T-cell (primary cell): Measurements from ENCODE around the gene SNAI3. TPM values are rescaled to one million over a fixed set of nuclear protein-coding genes. Genes with fewer than 3 reads are reported as not detected.

ENCODE experiments used
- ATAC-seq, 4 experiments: fragments of 200-7000 bp in 3 of 4; fragments of 150-1000 bp in 1 of 4; cut with Tn5 transposase; replicated peaks in 1 of 4; 1 replicate in 3 of 4; 2 replicates in 1 of 4; pipeline ENCODE4 v1.10.0; 2021; ENCODE audit warnings: moderate library complexity in 3 of 4, mild to moderate bottlenecking in 2 of 4, moderate number of reproducible peaks in 1 of 4
- CTCF ChIA-PET, 2 donors: fragments of 300-600 bp; sonication (Branson Sonifier 250); formaldehyde crosslinking; loops; one replicate each; lab custom pipeline; 2022; ENCODE audit warnings: antibody characterized with exemption in 2 of 2; lab: Charles Lee
- POLR2A ChIA-PET, 2 donors: fragments of 300-600 bp; sonication (Branson Sonifier 250); formaldehyde crosslinking; loops; one replicate each; lab custom pipeline; 2022; ENCODE audit warnings: antibody characterized with exemption in 2 of 2; lab: Charles Lee
- DNase-seq, 35 experiments: peaks; one replicate each; pipeline versions ENCODE4 v3.0.0 to v3.0.0-alpha.2; 2013 to 2023
- H3K27ac ChIP-seq: one replicate; pipeline ENCODE4 v1.5.1; 2013; ENCODE audit warnings: low read length
- H3K27me3 ChIP-seq, 2 experiments: replicated peaks in 1 of 2; 1 replicate in 1 of 2; 2 replicates in 1 of 2; pipeline versions ENCODE4 v1.6.1 to v1.7.0; 2013; ENCODE audit warnings: low read length in 1 of 2, mixed read lengths in 1 of 2; ENCODE audit not compliant: control insufficient read depth in 2 of 2, insufficient read depth in 2 of 2; ENCODE audit errors: extremely low read depth in 1 of 2
- H3K36me3 ChIP-seq, 2 donors: 1 replicate in 1 of 2; 2 replicates in 1 of 2; pipeline versions ENCODE4 v1.6.1 to v1.7.0; 2013; ENCODE audit warnings: low read length in 1 of 2; ENCODE audit not compliant: control insufficient read depth in 2 of 2, insufficient read depth in 1 of 2; ENCODE audit errors: extremely low read depth in 1 of 2
- H3K4me1 ChIP-seq, 2 experiments: 1 replicate in 1 of 2; 2 replicates in 1 of 2; pipeline versions ENCODE4 v1.6.1 to v1.7.0; 2013; ENCODE audit warnings: low read length in 2 of 2, mixed read lengths in 1 of 2; ENCODE audit not compliant: insufficient read depth in 2 of 2, control insufficient read depth in 1 of 2; ENCODE audit errors: extremely low read depth in 1 of 2
- H3K4me3 ChIP-seq, 2 donors: 1 replicate in 1 of 2; 2 replicates in 1 of 2; pipeline versions ENCODE4 v1.5.1 to v1.7.0; 2013; ENCODE audit warnings: mild to moderate bottlenecking in 2 of 2, low read length in 1 of 2, moderate library complexity in 1 of 2; ENCODE audit not compliant: control insufficient read depth in 1 of 2; ENCODE audit errors: extremely low read depth in 1 of 2
- H3K9me3 ChIP-seq: 2 replicates; pipeline ENCODE4 v1.7.0; 2013
- H3K27ac Mint-ChIP-seq, 2 donors: one replicate each; pipeline ENCODE4 v1.8.0; 2020 to 2021; ENCODE audit warnings: mild to moderate bottlenecking in 2 of 2, mixed read lengths in 2 of 2
- H3K27me3 Mint-ChIP-seq, 2 donors: one replicate each; pipeline ENCODE4 v1.8.0; 2021 to 2022; ENCODE audit warnings: mixed read lengths in 2 of 2
- H3K36me3 Mint-ChIP-seq: one replicate; pipeline ENCODE4 v1.8.0; 2021; ENCODE audit warnings: mixed read lengths
- H3K4me1 Mint-ChIP-seq, 3 donors: one replicate each; pipeline ENCODE4 v1.8.0; 2020 to 2022; ENCODE audit warnings: mixed read lengths in 3 of 3, mild to moderate bottlenecking in 1 of 3
- H3K4me3 Mint-ChIP-seq, 3 donors: one replicate each; pipeline ENCODE4 v1.8.0; 2020 to 2022; ENCODE audit warnings: mild to moderate bottlenecking in 3 of 3, mixed read lengths in 3 of 3, moderate library complexity in 3 of 3
- H3K9me3 Mint-ChIP-seq, 3 donors: one replicate each; pipeline ENCODE4 v1.8.0; 2020 to 2022; ENCODE audit warnings: mixed read lengths in 3 of 3
- WGBS: methylation state at CpG from one replicate; pipeline ENCODE4 v1.1.5; 2013; ENCODE audit warnings: missing lambda C conversion rate; ENCODE audit not compliant: insufficient coverage; 5-methylcytosine and 5-hydroxymethylcytosine counted together
- total RNA-seq, 35 experiments: library from RNA in 6 of 35; stranded (reverse) in 6 of 35; fragments of 120-200 nt in 1 of 35; gene quantifications; one replicate each; pipeline versions ENCODE4 v1.2.1 to v1.2.4 and lab custom pipeline; 2013 to 2026

Gene SNAI3
- total RNA-seq, 5 donors from 2014 or later (not counting 1 experiment from before 2014, with no cell fraction given): 5.2 to 20.4 (median 17.2) TPM

DNA sequence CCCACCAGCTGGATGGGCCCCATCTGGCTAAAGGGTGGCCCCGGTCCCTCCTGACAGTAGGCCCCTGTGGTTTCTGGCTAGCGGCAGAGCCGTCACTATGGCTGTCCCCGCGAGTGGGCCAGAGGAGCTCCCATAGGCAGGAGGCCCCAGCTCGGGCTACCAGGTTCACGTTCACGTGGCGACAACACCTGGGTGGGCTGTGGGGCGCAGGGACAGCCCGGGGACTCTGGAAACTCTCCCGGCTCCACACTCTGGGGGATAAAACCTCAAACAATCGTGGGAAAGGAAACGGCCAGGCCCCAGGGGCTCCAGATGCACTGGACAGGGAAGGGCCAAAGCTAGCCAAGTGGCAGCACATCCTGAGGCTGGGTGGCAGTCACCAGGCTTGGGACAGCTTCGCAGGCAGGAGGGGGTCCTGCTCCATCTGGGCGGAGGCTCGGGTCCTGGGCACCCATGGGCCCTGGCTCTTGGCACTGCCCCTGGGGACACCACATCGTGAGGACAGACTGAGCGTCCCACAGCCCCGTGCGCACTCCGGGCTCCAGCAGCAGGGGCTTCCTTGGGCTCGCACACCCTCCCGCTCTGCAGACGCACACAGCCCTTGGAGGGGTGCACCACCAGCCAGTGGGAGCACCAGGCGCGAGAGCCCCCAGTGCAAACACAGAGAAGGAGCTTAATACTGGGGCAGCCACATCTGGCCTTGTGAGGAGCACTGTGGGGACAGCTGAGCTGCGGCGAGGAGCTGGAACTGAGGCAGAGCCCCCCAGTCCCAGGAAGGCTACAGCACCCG, 15.5 kb upstream of the SNAI3 start:
- 2% methylated on average over 30 of the region's 30 CpGs for WGBS
- H3K4me1 Mint-ChIP-seq: peaks cover 67 to 71% (median 69%) of the 10 kb centered on the region in 3 donors
- Histone ChIP-seq H3K27me3 (no peaks in the 10 kb centered on the region), H3K27ac (peak overlapping the region; percentile 92), H3K36me3 (peaks cover 13 to 42% of the 10 kb centered on the region in 2 donors), H3K9me3 (no peaks in the 10 kb centered on the region), H3K4me3 (peak overlapping the region; percentile 87 to 88), H3K4me1 (peaks cover 39 to 89% of the 10 kb centered on the region in 2 experiments)
- DNase-seq: peak in 6 of 35 experiments; percentile 13 to 41 (median 30)
- POLR2A ChIA-PET: interaction anchor here (0.5 to 0.9 kb wide), 2 partner anchors 14 to 36 kb away, joined by 4 read pairs; no protein-coding TSS in a partner anchor
- H3K27me3 Mint-ChIP-seq: no peaks in the 10 kb centered on the region
- no peak for ATAC-seq
- H3K36me3 Mint-ChIP-seq: peaks cover 17% of the 10 kb centered on the region
- peak overlapping the region; percentile 97 for H3K27ac Mint-ChIP-seq
- H3K4me3 Mint-ChIP-seq: peak overlapping the region; percentile 90 to 99 (median 94)
- CTCF ChIA-PET: interaction anchor here in 1 of 2 donors (0.6 kb wide), 1 partner anchor 43 kb away, joined by 3 read pairs; no protein-coding TSS in a partner anchor
- H3K9me3 Mint-ChIP-seq: no peaks in the 10 kb centered on the region

DNA sequence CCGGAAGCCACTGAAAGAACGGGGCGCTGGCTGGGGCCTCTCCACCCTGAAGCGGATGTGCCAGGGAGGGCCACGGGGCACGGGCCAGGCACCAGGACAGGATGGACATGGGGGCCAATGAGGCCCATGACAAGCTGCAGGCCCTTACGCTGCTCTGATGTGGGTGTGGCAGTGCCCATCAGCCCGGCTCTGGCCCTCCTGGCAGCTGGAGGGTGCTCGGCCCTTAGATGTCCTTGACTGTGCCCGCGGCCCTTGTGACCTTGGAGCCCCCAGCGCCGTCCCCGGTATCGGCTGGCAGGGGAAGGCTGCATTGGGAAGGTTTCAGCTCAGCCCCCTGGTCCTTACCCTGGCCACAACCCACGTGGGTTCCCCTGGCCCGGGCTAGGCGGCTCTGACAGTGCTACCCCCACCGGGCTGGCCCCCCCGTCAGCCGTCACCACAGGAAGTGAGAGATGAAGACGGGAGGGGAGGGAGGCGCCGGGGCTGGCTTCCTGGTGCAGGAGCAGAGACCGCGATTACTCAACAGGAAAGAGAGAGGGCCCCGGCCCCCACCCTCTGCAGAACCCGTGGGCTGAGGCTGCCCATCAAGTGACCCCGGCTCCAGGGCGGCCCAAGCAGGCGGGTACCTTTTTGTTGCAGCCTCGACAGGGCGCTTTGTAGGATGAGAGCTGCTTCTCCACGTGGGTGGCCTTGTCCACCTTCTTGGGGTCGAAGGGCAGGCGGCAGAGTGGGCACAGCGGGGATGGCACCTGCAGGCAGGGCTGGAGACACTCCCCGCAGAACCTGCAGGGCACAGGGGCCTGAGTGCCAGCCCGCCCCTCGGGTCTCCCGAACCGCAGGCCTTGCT, 14.6 kb upstream of the SNAI3 start:
- Histone ChIP-seq H3K27me3 (no peaks in the 10 kb centered on the region), H3K4me1 (peaks cover 38 to 91% of the 10 kb centered on the region in 2 experiments), H3K27ac (peak overlapping the region; percentile 92), H3K9me3 (no peaks in the 10 kb centered on the region), H3K4me3 (peak overlapping the region; percentile 87 to 88), H3K36me3 (peaks cover 15 to 51% of the 10 kb centered on the region in 2 donors)
- Mint-ChIP-seq H3K36me3 (peaks cover 18% of the 10 kb centered on the region), H3K9me3 (no peaks in the 10 kb centered on the region), H3K27ac (peak overlapping the region; percentile 97), H3K27me3 (no peaks in the 10 kb centered on the region), H3K4me1 (peaks cover 67 to 71% (median 68%) of the 10 kb centered on the region in 3 donors), H3K4me3 (peak overlapping the region; percentile 90 to 99 (median 94))
- ATAC-seq (peak; percentile 75 to 78 (median 76)), DNase-seq (peak; percentile 89 to 99 (median 96))
- ChIA-PET CTCF (interaction anchor here (0.5 to 1.3 kb wide), 2 partner anchors 16 to 37 kb away, joined by 3 read pairs; no protein-coding TSS in a partner anchor), POLR2A (interaction anchor here in 1 of 2 donors (0.9 kb wide), 1 partner anchor 13 kb away, joined by 4 read pairs; no protein-coding TSS in a partner anchor)
- WGBS: under 1% methylated on average over 39 of the region's 42 CpGs

DNA sequence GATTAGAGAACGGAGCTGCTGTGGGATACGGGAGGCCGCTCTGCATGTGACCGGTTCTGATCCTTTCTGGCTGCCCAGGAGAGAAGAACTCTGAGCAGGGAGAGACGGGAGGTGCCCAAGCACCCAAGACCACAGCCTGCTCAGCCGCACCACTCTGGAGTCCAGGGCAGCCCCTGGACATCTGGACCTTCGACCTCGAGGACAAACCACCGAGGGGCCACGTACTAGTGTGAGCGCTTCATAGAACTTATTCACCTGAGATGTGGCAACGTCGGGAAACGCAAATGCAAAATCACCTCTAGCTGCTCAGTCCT, 14.0 kb upstream of the SNAI3 start:
- Histone ChIP-seq H3K4me3 (peak overlapping the region; percentile 87 to 88), H3K4me1 (peaks cover 37 to 94% of the 10 kb centered on the region in 2 experiments), H3K9me3 (no peaks in the 10 kb centered on the region), H3K27me3 (no peaks in the 10 kb centered on the region), H3K36me3 (peaks cover 21 to 56% of the 10 kb centered on the region in 2 donors), H3K27ac (peak overlapping the region; percentile 92)
- H3K27me3 Mint-ChIP-seq: no peaks in the 10 kb centered on the region
- peaks cover 64 to 68% (median 66%) of the 10 kb centered on the region in 3 donors for H3K4me1 Mint-ChIP-seq
- WGBS: 15% methylated on average over 14 of the region's 14 CpGs
- H3K27ac Mint-ChIP-seq: peak overlapping the region; percentile 97
- ChIA-PET CTCF (interaction anchor here (0.5 to 1.3 kb wide), 2 partner anchors 15 to 36 kb away, joined by 3 read pairs; no protein-coding TSS in a partner anchor), POLR2A (no interaction called here)
- no peaks in the 10 kb centered on the region for H3K9me3 Mint-ChIP-seq
- H3K4me3 Mint-ChIP-seq: peak overlapping the region; percentile 90 to 99 (median 94)
- peaks cover 18% of the 10 kb centered on the region for H3K36me3 Mint-ChIP-seq
- ATAC-seq (no peak), DNase-seq (peak in 2 of 35 experiments; percentile 27 to 57)

DNA sequence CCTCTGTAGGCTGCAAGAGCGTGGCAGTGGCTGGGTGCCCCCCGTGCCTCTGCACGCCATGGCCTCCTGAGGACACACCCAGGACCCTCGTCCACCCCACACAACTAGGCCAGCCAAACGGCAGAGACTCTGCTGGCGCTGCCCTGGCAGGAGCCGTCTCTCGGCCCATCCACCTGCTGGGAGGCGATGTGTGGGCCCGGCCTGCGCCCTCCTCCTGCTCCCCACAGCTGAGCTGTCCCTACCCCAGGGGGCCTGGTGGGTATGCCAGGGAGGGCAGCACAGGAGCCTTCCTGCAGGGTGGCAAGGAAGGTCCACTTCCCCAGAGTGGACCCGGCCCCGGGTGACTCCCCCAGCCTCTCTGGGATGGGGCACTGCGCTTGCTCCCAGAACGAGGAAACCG, 12.9 kb upstream of the SNAI3 start:
- Histone ChIP-seq H3K27me3 (no peaks in the 10 kb centered on the region), H3K4me1 (peaks cover 29 to 93% of the 10 kb centered on the region in 2 experiments), H3K27ac (peak overlapping the region; percentile 92), H3K9me3 (no peaks in the 10 kb centered on the region), H3K4me3 (peak overlapping the region in 1 of 2 donors; percentile 29), H3K36me3 (peaks cover 25 to 65% of the 10 kb centered on the region in 2 donors)
- ChIA-PET CTCF (no interaction called here), POLR2A (no interaction called here)
- WGBS: 99% methylated on average over 9 of the region's 16 CpGs
- ATAC-seq (no peak), DNase-seq (no peak)
- peaks cover 59 to 62% (median 61%) of the 10 kb centered on the region in 3 donors for H3K4me1 Mint-ChIP-seq
- no peaks in the 10 kb centered on the region for H3K9me3 Mint-ChIP-seq
- peak overlapping the region; percentile 97 for H3K27ac Mint-ChIP-seq
- H3K27me3 Mint-ChIP-seq: no peaks in the 10 kb centered on the region
- peaks cover 18% of the 10 kb centered on the region for H3K36me3 Mint-ChIP-seq
- peak overlapping the region in 1 of 3 donors; percentile 99 for H3K4me3 Mint-ChIP-seq

DNA sequence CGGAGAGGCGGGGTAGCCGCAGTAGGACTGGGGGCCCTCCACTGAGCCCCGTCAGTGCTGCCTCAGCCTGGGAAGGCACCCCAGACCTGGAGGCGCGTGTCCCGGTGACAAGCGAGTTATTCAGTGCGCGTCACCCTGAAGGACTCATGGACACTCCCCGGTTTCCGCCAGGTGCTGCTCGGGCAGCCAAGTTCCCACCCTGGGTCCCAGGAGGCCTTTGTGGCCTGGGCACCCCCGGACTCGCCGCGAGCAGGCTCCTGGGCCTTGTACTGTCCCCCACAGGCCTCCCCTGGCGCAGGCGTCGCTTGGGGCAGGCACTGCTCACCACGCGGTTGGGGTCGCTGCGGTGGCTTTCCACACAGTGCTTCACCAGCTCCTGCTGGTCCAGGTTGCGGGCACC, 12.3 kb upstream of the SNAI3 start:
- Mint-ChIP-seq H3K9me3 (no peaks in the 10 kb centered on the region), H3K36me3 (peaks cover 18% of the 10 kb centered on the region), H3K4me3 (peak overlapping the region in 1 of 3 donors; percentile 99), H3K4me1 (peaks cover 55 to 60% (median 58%) of the 10 kb centered on the region in 3 donors), H3K27me3 (no peaks in the 10 kb centered on the region), H3K27ac (peak overlapping the region; percentile 75 to 86)
- H3K27ac ChIP-seq: peak overlapping the region; percentile 41
- ChIA-PET CTCF (interaction anchor here in 1 of 2 donors (0.6 kb wide), 1 partner anchor 11 kb away, joined by 3 read pairs; no protein-coding TSS in a partner anchor), POLR2A (no interaction called here)
- DNase-seq (no peak), ATAC-seq (no peak)
- WGBS: 94% methylated on average over 21 of the region's 25 CpGs
- H3K9me3 ChIP-seq: no peaks in the 10 kb centered on the region
- H3K27me3 ChIP-seq: no peaks in the 10 kb centered on the region
- H3K36me3 ChIP-seq: peaks cover 25 to 67% of the 10 kb centered on the region in 2 donors
- H3K4me1 ChIP-seq: peaks cover 29 to 93% of the 10 kb centered on the region in 2 experiments
- H3K4me3 ChIP-seq: peak overlapping the region in 1 of 2 donors; percentile 7
